WTC11 (cell line): ENCODE data around the gene FBH1.

Experiments
- NR1H2 ChIP-seq: sonication (generic); formaldehyde crosslinking; IDR thresholded peaks from 2 replicates; pipeline ENCODE4 v1.9.0; 2021; ENCODE audit warnings: mild to moderate bottlenecking, moderate library complexity, missing genetic modification reagents
- ZNF396 ChIP-seq: fragments of 250-450 bp; sonication (Bioruptor Pico); IDR thresholded peaks from 2 replicates; pipeline ENCODE4 v1.8.0; 2021; ENCODE audit warnings: mild to moderate bottlenecking, moderate library complexity, borderline replicate concordance
- TF ChIP-seq, protein P1 (sequence below): sonication (generic); formaldehyde crosslinking; IDR thresholded peaks from 2 replicates; pipeline ENCODE4 v1.8.1; 2023; ENCODE audit warnings: mild to moderate bottlenecking, missing genetic modification reagents

DNA sequence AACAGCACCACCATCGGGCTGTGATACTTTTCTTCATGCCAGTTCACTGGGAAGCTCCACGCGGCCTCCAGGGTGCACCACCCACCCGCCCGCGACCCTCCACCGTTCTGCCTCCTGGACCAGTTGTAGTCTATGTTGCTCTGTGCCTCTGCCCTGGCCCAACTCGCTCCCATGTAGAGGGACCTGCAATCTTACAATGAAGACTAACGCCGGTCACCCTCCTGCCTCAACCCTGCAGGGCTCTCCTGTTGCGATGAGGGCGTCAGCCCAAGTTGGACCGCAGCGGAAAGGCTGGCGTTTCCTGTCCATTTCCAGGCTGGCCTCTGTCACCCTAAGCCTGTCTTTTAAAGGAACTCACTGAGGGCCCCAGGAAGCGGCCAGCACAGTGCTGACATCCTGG lies 52.4 kb downstream of the FBH1 start:
- TF ChIP-seq NR1H2 (CRISPR knock-in tag) (no peak), ZNF396 (CRISPR knock-in tag) (no peak)
- TF ChIP-seq, protein P1, sequence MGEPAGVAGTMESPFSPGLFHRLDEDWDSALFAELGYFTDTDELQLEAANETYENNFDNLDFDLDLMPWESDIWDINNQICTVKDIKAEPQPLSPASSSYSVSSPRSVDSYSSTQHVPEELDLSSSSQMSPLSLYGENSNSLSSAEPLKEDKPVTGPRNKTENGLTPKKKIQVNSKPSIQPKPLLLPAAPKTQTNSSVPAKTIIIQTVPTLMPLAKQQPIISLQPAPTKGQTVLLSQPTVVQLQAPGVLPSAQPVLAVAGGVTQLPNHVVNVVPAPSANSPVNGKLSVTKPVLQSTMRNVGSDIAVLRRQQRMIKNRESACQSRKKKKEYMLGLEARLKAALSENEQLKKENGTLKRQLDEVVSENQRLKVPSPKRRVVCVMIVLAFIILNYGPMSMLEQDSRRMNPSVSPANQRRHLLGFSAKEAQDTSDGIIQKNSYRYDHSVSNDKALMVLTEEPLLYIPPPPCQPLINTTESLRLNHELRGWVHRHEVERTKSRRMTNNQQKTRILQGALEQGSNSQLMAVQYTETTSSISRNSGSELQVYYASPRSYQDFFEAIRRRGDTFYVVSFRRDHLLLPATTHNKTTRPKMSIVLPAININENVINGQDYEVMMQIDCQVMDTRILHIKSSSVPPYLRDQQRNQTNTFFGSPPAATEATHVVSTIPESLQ (CRISPR knock-in tag), result no peak
